Central memory CD4-positive, alpha-beta T cell (primary cell): ENCODE measurements around the gene IPCEF1.
"Not testable (repeated sequence)": the region's sequence is repeated elsewhere in the genome, so short reads cannot be mapped to it uniquely, and the experiment has no call there.

Experiments used
- DNase-seq: peaks from one replicate; pipeline ENCODE4 v3.0.0; 2022

The IPCEF1 gene

GRCh38 chr6:154213782-154214181 is 142.8 kb downstream of the IPCEF1 start:
- DNase-seq: no peak

DNA sequence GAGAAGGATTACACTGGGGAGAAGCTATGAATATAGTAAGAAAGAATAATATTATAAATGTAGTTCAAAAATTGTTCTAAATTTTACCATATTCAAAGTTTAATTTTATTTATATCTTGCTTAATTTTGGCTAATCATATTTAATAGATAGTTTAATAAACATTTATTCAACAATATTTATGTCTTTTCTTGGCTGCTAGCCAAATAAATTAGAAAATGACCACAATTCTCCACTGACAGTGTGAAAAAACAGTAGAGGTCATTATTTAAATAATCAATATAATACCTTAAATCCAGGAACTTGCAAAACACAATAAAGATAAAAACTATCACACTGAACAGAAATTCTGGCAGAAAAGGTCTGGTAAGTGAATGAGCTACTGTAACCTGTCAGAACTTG is 145.9 kb downstream of the IPCEF1 start:
- DNase-seq: no peak

DNA sequence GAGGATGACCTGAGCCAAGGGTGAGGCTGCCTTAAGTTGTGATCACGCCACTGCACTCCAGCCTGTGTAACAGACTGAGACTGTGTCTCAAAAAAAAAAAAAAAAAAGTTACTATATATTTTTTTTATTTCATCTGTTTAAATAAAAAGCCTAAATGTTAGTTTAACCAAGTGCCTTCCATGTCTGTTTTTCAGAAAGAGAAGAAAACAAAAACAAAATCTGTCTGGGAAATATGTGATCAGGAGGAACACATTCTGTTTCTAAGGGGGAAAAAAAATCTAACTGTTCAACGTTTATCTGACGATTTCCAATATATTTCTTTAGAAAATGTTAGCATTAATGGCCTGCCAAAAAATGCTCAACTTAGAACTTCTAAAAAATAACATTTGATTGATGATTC is 147.0 kb downstream of the IPCEF1 start:
- DNase-seq: no peak

DNA sequence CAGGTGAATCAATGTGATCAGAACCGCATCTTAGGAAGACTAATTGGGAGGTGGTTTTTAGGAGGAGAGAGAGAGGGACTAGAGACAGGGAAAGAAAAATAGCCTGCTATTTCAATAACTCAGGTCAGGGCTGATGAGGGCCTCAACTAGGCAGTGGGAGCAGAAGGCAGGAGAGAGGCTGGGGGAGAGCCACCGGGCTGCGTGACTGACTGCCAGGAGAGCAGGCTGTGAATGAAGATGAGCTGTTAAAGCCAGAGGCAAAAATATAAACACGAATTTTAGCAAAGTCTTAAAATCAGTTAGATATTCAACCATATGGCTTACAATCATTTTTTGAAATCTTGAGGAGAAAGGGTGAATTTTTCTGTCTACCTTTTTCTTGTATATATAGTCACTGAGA is 149.6 kb downstream of the IPCEF1 start:
- no peak for DNase-seq

DNA sequence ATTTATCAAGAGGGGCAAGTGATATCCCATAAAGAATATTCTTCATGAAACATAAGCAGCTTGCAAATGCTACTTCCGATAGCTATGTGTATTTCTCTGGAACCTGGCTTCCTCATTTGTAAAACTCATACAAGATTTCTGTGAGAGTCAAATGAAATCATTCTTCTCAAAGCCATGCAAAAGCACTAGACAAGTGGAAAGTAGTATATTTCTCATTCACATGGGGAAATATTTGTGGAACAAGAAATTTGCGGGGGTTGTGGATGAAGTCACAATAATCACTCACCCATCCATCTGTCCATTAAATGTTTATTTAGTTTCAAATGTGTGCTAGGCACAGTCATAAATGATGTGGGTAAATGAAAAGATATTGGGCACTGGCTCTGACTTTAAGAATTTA is 150.5 kb downstream of the IPCEF1 start:
- no peak for DNase-seq

DNA sequence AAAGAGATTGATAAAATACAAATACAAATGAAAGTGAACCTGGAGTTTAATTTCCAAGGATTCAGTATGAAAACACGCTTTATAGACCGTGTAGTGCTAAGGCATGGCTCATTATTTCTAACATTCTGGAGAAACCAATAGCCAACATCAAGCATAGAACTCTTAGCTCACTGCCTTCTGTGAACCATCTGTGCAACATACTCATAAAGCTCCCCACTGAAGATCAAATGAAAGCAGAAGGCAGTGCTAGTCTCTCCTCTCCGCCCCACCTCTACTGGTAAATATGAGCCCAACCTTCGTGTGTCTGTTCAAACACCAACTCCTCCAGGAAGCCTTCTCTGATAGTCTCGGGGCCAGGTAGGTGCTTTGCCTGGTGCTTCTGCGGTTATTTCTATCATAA is 153.6 kb downstream of the IPCEF1 start:
- no peak for DNase-seq

GRCh38 chr6:154202339-154202738 is 154.3 kb downstream of the IPCEF1 start:
- no peak for DNase-seq

- not testable (repeated sequence) for DNase-seq
Measured at GRCh38 chr6:154201688-154202087, 154.9 kb downstream of the IPCEF1 start.

GRCh38 chr6:154197196-154197860 is 159.3 kb downstream of the IPCEF1 start:
- no peak for DNase-seq

- DNase-seq: no peak
Measured at GRCh38 chr6:154196333-154196885, 160.2 kb downstream of the IPCEF1 start.

GRCh38 chr6:154187714-154188113 is 168.9 kb downstream of the IPCEF1 start:
- DNase-seq: no peak

DNA sequence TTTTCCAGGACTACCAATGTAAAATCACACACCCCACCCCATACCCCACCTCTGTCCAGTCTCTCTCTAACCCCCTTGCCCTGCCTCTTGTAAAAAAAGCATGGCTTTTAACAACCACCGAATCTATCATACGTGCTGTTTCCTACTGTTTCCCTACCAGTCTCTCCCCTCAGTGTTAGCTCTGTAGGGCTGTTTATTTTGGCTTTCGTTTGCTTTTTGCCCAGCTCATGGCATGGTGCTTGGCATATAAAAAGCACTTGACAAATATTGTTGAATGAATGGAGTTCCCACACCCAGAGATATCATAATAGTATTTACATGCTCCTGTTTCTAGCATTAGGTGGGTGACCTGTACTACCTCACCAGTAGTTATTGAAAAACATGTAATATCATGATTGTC is 169.4 kb downstream of the IPCEF1 start:
- DNase-seq: no peak

DNA sequence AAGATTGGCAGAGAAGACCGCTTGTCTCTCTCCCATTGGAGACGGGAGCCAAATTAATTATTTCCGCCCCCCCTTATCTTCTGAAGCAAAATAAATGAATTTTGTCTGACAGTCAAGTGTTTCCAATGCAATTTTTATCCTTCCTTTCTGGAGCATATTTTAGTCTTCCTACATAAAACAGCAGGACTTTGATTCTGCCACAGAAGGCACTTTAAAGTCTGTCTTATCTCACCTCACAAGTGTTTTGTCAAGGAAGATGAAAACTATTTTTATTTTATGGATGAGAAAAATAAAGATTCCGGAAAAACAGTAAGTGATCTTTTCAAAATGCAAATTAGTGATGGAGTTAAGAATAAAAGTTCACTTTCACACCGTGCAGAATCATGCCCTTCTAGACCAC is 177.2 kb downstream of the IPCEF1 start:
- DNase-seq: no peak

- not testable (repeated sequence) for DNase-seq
Measured at GRCh38 chr6:154172393-154172792, 184.2 kb downstream of the IPCEF1 start.

- DNase-seq: no peak
Measured at GRCh38 chr6:154170106-154170505, 186.5 kb downstream of the IPCEF1 start.

GRCh38 chr6:154169193-154169847 is 187.3 kb downstream of the IPCEF1 start:
- DNase-seq: no peak

DNA sequence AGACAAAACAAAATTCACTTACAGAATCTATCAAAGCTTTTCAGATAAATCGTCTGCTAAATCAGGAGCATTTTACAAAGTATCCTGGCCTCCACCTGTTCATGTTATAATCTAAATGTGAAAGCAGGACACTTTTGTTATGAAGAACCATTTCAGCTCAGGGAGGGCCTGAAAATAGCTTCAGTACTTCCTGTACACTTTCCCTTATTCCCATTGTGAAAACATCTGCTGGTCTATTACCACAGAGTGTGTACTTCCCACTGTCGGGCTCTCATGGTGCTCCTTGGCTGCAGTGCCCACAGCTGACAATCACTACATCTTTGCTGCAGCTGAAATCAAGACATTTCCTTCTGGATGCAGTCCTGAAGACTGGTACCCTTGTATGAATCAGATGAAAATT is 189.5 kb downstream of the IPCEF1 start:
- DNase-seq: no peak

- no peak for DNase-seq
Measured at GRCh38 chr6:154166140-154166539, 190.5 kb downstream of the IPCEF1 start.

DNA sequence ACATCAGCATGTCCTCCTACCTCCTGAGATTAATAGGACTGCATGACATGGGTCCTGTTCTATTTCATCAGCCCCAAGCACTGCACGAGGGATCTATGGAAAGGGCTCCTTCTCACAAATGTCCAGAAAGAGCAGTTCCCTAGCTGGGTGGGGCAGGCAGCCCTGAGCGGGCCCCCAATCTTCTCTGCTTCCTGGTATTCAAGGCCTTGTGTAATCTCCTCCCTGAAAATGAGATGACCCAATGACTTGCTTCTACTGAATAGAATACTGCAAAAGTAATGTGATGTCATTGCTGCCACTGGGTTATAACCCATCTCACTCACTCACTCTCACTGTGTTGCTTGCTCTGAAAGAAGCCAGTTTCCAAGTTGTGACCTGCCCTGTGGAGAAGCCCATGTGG is 191.1 kb downstream of the IPCEF1 start:
- no peak for DNase-seq

DNA sequence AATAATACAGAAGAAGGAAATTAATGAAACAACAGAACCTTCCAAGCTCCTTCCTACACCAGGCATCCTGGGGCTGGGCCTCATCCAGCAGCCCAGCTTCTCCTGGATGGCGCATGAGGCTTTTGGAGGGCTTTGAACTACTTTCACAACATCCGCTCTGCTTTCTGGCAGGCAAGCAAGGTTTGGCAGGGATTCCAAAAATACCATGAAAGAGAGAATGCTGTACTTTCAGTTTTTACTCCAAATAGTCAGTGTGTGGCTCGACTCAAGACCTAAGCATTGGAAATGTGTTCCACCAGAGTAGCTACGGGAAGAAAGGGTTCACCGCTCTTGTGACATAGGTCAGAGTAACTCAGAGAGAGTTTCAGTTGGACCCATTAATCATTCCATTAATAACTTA is 192.2 kb downstream of the IPCEF1 start:
- no peak for DNase-seq

DNA sequence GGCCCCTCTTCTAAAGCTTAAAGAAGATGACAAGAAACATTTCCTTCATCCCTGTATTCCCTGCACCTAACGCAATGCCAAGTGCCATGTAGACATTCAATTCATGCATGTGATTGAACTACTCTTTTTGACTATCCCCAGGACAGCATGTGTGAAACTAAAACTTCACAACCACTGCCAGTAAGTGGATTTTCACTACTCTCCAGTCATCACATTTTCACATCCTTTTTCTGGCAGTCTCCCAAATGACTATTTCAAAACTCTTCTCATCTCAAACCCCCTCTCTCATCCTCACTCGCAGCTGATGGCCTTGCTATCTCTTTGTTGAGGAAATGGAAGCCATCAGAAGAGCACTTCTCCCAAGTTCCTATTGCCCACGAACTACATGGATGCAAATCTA is 194.9 kb downstream of the IPCEF1 start:
- no peak for DNase-seq

DNA sequence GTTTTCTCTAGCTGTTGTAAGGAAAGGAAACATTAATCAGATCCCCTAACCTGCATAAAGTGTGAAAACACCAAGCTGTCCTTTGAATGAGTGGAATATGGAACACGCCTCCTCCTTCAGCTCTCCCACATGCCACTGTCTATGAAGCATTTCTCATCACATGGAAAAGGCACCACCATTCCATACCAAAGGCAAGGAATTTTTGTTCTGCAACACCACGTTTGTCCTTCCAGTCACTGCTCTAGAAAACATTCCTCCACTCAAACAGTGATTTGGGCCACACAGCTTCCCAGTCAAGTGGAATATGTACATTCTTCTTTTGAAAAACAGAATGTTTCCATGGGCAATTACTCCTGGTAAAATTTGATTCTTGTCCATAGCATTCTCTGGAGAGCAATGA is 197.5 kb downstream of the IPCEF1 start:
- DNase-seq: no peak

DNA sequence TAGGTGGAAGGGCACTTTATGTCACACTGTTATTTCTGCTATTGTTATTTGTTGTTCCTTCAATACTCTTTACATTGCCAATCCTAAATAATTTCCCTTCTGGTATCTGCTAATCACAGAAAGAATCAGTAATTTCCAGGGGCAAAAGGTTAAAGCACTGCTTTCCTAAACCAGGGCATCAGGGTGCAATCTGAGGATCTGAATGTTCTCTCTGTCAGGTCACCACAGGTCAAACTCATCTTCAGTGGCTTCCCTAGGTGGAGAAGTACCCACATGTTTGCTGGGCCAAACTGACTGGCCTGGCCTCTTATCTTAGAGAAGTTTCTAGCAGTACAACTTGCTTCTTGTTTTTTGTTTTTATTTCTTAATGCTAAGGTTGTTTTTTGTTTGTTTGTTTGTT is 198.9 kb downstream of the IPCEF1 start:
- DNase-seq: no peak

DNA sequence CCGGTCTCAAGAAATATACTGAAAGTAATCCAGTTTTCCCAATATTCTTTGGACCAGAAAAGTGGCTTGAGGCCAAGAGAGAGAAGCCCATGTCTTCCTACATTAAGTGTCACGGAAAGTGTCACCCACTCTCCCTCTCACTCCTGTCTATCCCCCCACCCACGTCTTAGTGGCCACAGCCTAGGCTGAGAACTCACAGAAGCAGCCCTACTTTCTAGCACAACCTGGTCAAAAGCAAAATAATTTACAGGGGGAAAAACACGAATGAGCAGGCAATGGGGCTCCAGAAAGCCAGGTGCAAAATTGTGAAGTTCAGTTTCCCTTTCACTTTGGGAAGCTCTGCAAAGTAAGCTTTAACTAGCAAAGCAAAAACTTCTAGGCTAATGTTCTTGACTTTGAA is 199.5 kb downstream of the IPCEF1 start:
- peak; percentile 27 for DNase-seq
